HL-60/S4 treated with retinoic acid at 250 ng/mL for 4 days and 3 days (cell line): ENCODE results near the gene TRIM61.
"Not testable (repeated sequence)": the region's sequence is repeated elsewhere in the genome, so short reads cannot be mapped to it uniquely, and the experiment has no call there.

Experiments used
- in situ Hi-C: fragments of 300-500 bp; cut with MboI; formaldehyde crosslinking; loops from 2 replicates; pipeline ENCODE4 v1.7.0; 2022; ENCODE audit warnings: low sequenced_read_pairs

Gene TRIM61

GRCh38 chr4:164959421-164959820 lies 18.0 kb downstream of the TRIM61 start:
- in situ Hi-C loops, result not testable (repeated sequence)

GRCh38 chr4:164956766-164957643 lies 20.5 kb downstream of the TRIM61 start:
- in situ Hi-C loops, result no loop called here

GRCh38 chr4:164955107-164955805 lies 22.2 kb downstream of the TRIM61 start:
- in situ Hi-C loops, result no loop called here

- in situ Hi-C loops, result no loop called here
Observed at GRCh38 chr4:164952551-164952950, 24.9 kb downstream of the TRIM61 start.

DNA sequence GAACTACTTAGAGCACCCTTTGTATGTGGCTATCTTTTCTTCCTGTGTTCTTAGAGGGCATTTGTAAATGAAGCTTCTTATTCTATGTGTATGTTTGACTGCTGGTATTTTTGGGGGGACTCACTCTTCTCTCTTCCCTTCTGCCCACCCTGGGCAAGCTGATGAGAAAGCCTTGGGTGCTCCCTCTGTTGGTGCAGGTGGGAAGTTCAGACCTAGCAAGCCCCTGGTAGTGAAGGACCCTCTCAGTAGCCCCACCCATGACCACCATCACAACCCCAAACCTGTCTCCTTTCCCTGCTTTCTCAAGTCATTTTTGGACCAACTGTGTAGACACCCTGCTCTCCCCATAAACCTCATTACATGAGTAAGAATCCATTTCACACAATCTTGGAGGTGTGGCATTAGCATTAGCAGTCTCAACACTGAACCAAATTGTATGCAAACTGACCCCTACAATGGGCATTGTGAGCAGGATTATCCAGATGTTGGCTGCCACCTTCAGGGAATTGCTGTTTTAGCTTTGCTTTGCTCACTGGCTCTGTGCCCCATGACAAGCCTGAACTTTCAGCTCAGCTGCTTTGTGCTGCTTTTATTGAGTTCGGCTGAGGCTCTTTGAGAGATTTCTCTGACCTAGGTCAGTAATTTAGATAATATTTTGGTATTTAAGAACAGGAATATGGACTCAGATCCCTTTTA lies 27.9 kb downstream of the TRIM61 start:
- in situ Hi-C loops, result no loop called here

GRCh38 chr4:164948975-164949374 lies 28.5 kb downstream of the TRIM61 start:
- in situ Hi-C loops, result no loop called here

DNA sequence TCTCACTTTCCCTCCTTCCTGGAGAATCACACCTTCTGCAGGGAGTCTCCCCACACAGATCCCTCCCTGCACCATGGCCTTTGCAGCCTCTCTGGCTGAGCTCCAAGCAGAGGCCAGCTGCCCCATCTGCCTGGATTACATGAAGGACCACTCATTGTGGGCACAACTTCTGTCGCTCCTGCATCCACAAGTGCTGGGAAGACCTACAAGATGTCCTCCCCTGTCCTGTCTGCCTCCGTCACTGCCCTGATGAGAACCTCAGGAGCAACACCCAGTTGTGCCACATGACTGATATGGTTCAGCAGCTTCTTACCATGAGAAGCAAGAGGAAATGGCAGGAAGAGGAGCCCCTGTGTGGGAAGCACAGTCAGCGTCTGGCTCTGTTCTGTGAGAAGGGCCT lies 29.5 kb downstream of the TRIM61 start:
- in situ Hi-C loops, result not testable (repeated sequence)

- in situ Hi-C loops, result no loop called here
Observed at GRCh38 chr4:164946810-164947209, 30.6 kb downstream of the TRIM61 start.

DNA sequence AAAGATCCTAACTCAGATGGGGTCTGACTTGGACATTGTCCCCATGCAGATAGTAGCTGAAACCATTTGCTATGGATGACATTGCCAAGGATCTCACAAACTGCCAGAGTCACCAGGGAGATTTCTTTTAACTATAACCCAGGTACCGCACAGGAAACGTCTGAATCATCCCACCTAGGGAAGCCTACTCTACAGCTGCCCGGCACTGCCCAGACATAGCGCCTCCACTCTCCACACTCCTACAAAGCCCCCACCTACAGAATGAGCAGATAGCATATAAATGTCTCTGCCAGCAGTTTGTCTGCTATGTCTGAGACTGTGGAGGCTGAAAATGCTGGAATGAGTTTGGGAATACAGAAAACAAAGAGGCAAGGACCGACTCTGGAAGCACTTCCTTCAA lies 32.3 kb downstream of the TRIM61 start:
- in situ Hi-C loops, result no loop called here

DNA sequence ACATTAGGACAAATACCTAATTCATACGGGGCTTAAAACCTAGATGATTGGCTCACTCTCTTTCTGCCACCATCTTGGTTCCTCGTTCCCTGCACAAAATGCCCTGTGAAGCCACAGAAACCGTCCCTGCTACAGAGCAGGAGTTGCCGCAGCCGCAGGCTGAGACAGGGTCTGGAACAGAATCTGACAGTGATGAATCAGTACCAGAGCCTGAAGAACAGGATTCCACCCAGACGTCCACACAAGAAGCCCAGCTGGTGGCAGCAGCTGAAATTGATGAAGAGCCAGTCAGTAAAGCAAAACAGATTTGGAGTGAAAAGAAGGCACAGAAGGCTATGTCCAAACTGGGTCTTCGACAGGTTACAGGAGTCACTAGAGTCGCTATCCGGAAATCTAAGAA lies 34.3 kb downstream of the TRIM61 start:
- in situ Hi-C loops, result no loop called here

- in situ Hi-C loops, result no loop called here
Observed at GRCh38 chr4:164937576-164938270, 39.7 kb downstream of the TRIM61 start.

- in situ Hi-C loops, result not testable (repeated sequence)
Observed at GRCh38 chr4:164935865-164936606, 41.4 kb downstream of the TRIM61 start.

- in situ Hi-C loops, result no loop called here
Observed at GRCh38 chr4:164935363-164935762, 42.1 kb downstream of the TRIM61 start.

DNA sequence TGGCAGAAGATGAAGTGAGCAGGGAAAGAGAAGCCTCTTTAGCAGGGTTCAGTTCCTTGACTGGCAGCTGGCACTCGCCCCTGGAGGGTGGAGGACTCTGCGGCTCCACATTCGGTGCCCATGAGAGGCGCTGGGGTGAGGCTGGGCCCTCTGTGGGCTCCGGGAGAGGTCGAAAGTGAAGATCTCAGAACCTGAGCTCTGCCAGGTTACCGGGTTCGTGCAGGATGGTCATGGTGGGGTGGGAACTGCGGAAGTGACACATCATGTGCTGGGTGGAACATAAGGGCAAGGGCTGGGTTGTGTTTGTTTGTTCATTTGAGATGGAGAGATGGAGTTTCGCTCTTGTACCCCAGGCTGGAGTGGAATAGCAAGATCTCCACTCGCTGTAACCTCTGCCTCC lies 44.2 kb downstream of the TRIM61 start:
- in situ Hi-C loops, result no loop called here

GRCh38 chr4:164931551-164932324 lies 45.7 kb downstream of the TRIM61 start:
- in situ Hi-C loops, result no loop called here

- in situ Hi-C loops, result no loop called here
Observed at GRCh38 chr4:164930647-164931046, 46.8 kb downstream of the TRIM61 start.

GRCh38 chr4:164927101-164927500 lies 50.4 kb downstream of the TRIM61 start:
- in situ Hi-C loops, result not testable (repeated sequence)

DNA sequence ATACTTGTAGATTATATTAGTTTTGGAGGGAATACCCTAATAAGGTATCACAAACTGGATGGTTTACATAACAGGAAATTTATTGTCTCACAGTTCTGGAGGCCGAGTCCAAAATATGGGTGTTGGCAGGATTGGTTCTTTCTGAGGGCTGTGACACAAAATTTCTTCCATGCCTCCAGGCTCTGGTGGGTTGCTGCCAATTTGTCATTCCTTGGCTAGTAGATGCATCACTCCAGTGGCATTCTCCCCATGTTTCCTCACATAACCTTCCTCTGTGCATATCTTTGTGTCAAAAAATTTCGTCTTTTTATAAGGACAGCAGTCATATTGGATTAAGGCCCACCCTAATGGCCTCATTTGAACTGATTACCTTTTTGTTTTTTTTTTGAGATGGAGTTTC lies 51.2 kb downstream of the TRIM61 start:
- in situ Hi-C loops, result no loop called here

DNA sequence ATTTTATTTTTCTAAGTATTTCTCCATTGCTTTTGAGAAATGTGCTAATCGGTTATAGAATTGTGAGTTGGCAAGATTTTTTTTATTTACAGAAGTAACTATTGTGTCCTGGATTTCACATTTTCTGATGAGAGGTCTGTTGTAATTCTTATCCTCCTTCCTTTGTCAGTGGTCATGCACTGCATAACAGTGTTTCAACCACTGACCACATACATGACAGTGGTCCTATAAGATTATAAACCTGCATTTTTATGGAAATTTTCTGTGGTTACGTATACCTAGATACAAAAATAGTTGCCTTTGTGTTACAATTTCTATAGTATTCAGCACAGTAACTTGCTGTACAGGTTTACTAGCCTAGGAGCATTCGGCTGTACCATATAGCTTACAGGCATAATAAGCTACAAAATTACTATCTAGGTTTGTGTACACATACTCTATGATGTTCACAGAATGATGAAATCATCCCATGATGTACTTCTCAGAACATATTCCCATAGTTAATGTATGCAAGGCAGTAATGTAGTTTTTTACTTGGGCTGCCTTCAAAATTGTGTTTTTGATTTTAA lies 52.7 kb downstream of the TRIM61 start:
- in situ Hi-C loops, result no loop called here
